HG03159 (cell line): ENCODE results near the gene MOAP1.
"Not testable (repeated sequence)": the region's sequence is repeated elsewhere in the genome, so short reads cannot be mapped to it uniquely, and the experiment has no call there.

Experiments used
- ATAC-seq: cut with Tn5 transposase; IDR thresholded peaks from one replicate; pipeline ENCODE4 v1.9.1; 2021; ENCODE audit warnings: mild to moderate bottlenecking, moderate library complexity; ENCODE audit not compliant: unreplicated experiment

Gene MOAP1

DNA sequence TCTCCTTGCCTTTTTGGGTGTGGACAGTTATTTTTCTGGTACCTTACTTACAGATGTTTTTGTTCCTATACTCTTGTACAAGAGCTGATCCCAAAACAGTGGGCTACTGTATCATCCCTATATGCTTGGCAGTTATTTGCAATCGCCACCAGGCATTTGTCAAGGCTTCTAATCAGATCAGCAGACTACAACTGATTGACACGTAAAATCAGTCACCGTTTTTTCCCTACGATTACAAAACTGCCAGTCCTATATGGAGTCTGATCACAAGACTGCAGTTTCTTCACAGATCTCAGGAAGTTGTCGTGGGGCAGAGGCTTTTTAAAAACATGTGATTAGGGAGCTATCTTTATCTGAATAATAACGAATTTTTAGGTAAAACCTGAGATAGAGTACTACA is 1.8 kb upstream of the MOAP1 start:
- ATAC-seq, result no peak

DNA sequence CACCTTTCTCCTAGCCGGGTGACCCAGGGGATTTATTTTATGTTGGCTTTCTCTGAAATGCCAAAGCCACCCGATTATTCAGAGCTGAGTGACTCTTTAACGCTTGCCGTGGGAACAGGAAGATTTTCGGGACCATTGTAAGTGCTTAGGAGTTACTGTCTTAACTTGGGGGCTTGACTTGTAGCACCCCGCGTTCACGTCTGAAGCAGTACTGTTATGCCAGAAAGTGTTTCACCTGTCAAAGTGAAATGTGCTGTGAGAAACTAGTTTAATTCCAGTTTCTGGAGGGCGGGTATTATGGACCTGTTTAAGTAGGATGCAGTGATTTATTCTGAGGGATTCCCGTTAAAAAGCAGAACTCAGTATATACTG is 638 bp upstream of the MOAP1 start:
- ATAC-seq, result peak; percentile 1

DNA sequence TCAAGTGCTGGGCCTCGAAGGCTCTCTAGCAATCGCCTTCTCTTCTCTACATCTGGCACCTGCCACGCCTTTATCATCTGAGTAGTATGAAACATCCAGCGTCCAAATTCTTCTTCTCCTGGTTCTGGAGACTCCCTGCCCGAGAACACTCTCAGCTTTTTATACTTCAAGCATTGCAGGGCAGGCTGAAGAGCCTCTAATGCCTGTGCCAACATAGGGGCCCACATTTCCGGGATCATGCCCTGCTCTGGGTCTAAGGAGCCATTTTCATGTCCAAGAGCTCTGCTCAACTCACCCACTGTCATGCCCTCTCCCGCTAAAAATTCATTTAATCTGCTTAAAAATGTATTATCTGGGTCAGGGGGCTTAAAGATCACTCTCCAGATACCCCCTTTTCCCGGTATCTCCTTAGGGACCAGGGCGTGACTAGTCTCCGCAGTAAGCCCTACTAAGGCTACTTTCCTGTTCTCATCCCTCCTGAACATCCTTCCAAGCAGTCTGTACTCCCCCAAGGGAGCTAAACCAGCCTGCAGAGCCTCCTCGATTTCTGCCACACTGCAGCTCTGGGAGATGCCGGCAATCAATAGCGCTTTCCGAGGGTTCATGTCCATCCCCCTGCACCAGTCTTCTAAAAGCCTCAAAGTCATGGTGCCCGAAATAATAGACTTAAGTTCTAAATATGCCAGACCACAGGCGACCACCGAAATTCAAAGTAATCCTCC is 940 bp downstream of the MOAP1 start:
- ATAC-seq, result no peak

DNA sequence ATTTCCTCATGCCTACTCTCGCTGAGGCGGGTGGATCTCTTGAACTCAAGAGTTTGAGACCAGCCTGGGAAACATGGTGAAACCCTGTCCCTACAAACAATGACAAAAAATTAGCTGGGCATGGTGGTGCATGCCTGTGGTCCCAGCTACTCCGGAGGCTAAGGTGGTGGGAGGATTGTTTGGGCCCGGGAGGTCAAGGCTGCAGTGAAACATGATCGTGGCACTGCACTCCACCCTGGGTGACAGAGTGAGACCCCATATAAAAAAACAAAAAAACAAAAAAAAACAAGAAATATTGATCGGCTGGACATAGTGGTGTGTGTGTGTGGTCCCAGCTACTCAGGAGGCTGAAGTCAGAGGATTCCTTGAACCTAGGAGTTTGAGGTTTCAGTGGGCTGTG is 9.2 kb downstream of the MOAP1 start:
- ATAC-seq, result no peak

DNA sequence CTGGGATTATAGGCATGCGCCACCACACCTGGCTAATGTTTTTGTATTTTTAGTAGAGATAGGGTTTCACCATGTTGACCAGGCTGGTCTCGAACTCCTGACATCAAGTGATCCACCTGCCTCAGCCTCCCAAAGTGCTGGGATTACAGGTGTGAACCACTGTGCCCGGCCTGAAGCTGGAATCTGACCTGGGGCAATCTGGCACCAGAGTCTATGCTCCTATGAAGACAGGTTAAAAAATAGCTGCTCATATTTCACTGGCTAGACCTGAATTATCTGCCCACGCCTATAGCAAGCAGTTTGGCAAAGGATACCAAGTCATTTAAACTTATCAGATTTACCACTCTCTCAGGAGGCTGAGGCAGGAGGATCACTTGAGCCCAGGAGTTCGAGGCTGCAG is 10.0 kb downstream of the MOAP1 start:
- not testable (repeated sequence) for ATAC-seq

DNA sequence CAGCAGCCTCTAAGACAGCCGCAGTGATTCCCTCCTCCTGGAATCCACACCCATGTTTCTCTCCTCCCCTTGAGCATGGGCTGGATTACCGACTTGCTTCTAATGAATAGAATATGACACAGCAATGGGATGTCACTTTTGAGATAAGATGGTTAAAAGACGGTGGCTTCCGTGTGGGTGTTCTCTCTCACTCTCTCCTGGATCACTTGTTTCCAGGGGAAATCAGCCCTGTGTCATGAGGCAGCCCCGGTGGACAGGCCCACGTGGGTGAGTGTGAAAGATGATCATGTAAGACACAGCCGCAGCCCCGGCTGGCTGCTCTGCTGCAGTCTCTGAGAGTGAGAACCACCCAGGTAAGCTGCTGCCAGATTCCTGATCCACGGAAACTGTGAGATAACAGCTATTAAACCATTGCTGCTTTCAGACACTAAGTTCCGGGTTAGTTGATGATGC is 10.7 kb downstream of the MOAP1 start:
- ATAC-seq, result no peak

DNA sequence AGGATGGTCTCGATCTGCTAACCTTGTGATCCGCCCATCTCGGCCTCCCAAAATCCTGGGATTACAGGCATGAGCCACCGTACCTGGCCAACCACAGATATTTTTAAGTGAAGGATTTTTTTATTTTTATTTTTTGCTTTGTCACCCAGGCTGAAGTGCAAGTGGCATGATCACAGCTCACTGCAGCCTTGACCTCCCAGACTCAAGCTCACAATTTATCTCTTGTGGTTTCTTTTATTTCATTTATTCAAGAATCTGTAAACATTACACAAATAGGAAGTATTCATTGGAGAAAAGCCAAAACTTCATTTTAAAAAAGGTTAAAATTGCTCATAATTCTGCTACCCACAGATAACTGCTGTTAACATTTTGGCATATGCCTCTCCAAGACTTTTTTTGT is 13.3 kb downstream of the MOAP1 start:
- no peak for ATAC-seq

DNA sequence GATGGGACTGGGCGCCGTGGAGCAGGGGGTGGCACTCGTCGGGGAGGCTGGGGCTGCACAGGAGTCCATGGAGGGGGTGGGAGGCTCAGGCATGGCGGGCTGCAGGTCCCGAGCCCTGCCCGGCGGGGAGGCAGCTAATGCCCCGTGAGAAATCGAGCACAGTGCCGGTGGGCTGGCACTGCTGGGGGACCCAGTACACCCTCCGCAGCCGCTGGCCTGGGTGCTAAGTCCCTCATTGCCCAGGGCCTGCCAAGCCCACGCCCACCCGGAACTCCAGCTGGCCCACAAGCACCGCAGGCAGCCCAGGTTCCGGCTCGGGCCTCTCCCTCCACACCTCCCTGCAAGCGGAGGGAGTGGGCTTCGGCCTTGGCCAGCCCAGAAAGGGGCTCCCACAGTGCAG is 14.6 kb downstream of the MOAP1 start:
- not testable (repeated sequence) for ATAC-seq

DNA sequence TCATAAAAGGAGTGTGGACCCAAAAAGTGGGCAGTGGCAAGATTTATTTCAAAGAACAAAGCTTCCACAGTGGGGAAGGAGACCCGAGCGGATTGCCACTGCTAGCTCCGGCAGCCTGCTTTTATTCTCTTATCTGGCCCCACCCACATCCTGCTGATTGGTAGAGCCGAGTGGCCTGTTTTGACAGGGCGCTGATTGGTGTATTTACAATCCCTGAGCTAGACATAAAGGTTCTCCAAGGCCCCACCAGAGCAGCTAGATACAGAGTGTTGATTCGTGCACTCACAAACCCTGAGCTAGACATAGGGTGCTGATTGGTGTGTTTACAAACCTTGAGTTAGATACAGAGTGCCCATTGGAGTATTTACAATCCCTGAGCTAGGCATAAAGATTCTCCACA is 15.1 kb downstream of the MOAP1 start:
- ATAC-seq, result not testable (repeated sequence)

DNA sequence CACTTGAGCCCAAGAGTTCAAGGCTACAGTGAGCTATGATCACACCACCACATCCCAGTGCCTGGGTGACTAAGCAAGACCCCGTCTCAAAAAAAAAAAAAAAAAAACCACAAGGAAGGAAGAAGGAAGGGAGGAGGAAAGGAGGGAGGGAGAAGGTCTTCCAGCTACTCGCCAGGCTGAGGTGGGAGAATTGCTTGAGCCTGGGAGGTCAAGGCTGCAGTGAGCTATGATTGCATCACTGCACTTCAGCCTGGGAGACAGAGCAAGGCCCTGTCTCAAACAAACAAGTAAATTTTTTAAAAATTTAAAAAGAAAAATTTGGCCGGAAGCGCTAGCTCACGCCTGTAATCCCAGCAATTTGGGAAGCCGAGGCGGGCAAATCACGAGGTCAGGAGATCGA is 16.1 kb downstream of the MOAP1 start:
- ATAC-seq, result not testable (repeated sequence)

DNA sequence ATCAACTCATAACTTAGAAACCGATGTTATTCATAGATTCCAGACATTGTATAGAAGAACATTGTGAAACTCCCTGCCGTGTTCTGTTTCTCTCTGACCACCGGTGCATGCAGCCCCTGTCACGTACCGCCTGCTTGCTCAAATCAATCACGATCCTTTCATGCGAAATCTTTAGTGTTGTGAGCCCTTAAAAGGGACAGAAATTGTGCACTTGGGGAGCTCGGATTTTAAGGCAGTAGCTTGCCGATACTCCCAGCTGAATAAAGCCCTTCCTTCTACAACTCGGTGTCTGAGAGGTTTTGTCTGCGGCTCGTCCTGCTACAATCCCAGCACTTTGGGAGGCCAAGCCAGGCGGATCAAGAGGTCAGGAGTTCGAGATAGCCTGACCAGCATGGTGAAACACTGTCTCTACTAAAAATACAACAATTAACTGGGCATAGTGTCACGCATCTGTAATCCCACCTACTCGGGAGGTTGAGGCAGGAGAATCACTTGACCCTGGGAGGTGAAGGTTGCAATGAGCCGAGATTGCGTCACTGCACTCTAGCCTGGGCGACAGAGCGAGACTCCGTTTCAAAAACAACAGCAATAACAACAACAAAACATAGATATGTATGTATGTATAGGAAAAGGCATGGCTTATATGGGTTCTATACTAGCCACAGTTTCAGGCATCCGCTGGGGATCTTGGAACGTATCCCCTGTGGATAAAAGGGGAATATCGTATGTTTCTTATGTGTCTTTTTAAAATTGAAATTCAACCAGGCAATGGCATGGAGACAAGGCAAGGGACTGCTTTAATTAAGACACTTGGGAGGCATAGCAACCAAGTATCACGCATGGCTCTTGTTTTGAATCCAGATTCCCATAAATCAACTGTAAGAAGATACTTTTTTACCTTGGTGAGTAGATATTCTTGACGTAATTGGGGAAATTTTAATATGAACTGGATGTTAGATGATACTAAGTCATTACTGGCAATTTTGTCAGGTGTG is 19.1 kb downstream of the MOAP1 start:
- not testable (repeated sequence) for ATAC-seq

DNA sequence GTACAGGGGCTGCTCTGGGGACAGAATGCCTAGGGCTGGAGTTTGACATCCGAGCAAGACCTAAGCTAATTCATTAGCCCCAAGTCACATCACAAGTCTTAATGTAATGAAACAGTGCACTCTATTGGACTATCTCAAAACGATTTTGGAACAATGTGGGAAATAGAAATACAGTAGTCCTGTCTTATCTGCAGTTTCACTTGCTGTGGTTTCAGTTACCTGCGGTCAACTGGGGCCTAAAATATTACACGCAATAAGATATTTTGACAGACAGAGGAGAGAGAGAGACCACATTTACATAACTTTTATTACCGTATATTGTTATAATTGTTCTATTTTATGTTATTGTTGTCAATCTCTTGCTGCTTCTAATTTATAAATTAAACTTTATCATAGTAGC is 21.1 kb downstream of the MOAP1 start:
- no peak for ATAC-seq

DNA sequence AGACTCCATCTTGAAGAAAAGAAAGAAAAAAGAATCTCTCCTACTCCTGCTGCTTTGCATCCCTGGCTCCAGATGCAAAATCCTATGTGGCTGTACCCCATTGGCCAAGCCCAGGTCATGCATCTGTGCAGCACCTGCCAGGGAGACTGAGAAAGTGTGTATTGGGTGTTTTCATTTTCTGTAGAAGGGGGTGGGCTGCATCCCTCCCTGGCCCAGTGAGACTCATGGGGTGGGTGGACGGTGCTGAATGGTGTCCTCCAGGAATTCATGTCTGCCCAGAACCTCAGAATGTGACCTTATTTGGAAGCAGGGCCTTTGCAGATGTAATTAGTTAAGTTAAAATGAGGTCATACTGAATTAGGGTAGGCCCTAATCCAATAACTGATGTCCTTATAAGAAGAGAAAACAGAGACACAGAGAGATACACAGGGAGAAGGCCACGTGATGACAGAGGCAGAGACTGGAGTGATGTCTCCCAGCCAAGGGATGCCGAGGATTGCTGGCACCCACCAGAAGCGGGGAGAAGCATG is 23.2 kb downstream of the MOAP1 start:
- ATAC-seq, result no peak

DNA sequence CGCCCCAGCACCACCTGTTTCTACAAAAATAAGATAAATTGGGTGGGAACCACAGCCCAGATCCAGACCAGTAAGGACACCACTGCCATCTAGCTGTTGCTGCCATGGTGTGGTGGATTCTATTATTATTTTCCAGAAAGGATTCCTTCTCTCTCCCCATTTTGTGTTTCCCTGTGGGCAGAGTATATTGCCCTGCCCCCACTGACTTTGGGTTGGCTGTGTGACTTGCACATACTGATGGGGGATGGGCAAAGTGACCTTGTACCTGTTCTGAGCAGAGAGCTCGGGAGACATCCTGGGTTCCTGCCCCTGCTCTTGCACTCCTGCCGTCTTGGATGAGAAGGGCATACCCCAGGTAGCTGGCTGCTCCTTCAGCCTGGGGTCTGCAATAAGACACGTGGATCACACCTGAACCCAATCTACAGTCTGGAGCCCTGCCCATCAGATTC is 24.3 kb downstream of the MOAP1 start:
- ATAC-seq, result no peak

DNA sequence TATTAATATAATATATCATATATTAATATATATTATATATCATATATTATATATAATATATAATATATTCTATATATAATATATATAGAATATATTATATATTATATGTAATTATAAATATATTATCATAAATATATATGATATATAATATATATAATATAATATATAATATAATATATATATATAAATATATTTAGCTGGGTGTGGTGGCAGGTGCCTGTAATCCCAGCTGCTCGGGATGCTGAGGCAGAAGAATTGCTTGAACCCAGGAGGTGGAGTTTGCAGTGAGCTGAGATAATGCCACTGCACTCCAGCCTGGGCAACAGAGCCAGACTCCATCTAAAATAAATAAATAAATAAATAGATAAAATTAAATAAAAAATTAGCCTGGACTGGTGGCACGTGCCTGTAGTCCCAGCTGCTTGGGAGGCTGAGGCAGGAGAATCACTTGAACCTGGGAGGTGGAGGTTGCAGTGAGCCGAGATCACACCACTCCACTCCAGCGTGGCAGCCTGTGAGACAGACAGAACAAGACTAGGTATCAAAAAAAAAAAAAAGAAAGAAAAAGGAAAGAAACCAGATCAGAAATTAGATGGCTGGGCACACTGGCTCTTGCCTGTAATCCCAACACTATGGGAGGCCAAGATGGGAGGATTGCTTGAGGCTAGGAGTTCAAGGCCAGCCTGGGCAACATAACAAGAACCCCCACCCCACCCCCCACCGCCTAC is 24.9 kb downstream of the MOAP1 start:
- ATAC-seq, result not testable (repeated sequence)

DNA sequence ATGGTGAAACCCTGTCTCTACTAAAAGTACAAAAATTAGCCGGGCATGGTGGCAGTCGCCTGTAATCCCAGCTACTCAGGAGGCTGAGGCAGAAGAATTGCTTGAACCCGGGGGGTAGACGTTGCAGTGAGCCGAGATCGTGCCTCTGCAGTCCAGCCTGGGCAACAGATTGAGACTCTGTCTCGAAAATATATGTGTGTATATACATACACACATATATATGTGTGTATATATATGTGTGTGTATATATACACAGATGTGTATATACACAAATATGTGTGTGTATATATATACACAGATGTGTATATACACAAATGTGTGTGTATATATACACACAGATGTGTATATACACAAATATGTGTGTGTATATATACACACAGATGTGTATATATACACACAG is 26.3 kb downstream of the MOAP1 start:
- not testable (repeated sequence) for ATAC-seq

DNA sequence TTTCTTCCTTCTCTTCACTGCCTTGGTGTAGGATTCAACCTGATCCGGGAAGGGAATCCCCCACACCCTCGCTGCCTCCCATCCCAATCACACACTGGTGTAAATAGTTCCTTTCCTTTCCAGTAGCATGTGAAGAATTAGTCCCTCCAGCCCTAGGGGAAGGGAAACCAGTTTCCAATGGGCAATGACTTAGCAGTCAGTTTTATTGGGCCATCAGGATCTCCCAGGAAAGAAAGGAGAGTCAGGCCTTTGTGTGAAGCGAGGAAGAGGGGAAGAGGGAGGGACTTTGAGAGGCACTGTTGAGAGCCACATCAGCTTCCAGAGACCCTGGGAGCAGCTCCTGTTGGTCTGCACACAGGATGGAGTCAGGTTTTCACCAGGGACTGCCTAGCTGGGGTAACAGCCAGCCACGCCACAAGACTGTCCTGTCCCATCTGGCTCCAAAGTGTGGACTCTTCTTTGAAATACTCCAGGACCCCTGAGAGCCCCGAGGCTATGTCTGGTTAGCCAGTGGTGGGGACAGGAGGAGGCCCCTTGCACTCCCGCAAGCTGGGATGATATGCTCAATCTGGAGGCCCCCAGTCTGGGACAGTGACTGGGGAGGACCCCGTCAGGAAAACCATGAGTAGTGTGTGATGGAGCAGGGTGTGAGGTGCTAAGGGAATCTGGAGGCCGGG is 27.9 kb downstream of the MOAP1 start:
- ATAC-seq, result no peak

DNA sequence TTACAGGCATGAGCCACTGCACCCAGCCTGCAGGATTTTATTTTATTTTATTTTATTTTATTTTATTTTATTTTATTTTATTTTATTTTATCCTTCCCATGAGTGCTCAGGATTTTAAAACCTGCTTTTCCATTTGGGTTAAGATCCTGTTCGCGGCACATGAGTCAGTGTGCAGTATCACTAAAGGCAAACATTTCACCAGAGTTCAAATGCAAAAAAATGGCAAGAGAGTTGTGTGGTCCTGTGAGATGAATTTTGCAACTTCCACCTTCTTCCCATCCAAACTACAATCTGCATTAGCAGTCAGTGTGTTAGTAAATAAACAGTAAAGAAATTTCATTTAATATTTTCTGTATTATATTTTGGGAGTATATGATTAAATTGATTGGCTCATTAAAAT is 29.0 kb downstream of the MOAP1 start:
- ATAC-seq, result no peak

DNA sequence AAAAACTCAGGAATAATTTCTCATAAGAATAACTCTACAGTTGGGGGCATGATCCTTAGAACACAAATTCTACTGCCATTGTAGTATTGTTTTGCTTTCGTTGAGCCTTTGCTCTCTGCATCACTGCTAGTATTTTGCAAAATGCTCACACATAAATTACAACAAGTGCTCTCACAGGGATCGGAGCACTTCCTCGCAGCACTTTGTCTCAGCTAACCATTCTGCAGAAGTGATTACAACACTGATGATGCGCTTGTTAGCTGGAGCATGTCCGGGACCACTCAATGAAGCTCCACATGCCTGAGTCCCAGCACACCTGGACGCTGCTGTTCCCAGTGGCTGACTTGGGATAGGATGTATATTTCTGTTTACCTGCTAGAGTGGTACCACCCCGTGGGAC is 31.6 kb downstream of the MOAP1 start:
- no peak for ATAC-seq
